ENCODE measurements around the gene SRP54.

- no peak for TF ChIP-seq EZH2 (IDR thresholded peaks at IDR 0.05; ENCODE audit: borderline replicate concordance, low read length)
- TF ChIP-seq, protein P1, sequence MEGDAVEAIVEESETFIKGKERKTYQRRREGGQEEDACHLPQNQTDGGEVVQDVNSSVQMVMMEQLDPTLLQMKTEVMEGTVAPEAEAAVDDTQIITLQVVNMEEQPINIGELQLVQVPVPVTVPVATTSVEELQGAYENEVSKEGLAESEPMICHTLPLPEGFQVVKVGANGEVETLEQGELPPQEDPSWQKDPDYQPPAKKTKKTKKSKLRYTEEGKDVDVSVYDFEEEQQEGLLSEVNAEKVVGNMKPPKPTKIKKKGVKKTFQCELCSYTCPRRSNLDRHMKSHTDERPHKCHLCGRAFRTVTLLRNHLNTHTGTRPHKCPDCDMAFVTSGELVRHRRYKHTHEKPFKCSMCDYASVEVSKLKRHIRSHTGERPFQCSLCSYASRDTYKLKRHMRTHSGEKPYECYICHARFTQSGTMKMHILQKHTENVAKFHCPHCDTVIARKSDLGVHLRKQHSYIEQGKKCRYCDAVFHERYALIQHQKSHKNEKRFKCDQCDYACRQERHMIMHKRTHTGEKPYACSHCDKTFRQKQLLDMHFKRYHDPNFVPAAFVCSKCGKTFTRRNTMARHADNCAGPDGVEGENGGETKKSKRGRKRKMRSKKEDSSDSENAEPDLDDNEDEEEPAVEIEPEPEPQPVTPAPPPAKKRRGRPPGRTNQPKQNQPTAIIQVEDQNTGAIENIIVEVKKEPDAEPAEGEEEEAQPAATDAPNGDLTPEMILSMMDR (IDR thresholded peaks at IDR 0.05; ENCODE audit: low read length): no peak; the same call in 1 of the 2 replicates
Observed at GRCh38 chr14:34981743-34982420, 910 bp upstream of the SRP54 start.
